SK-N-SH (cell line): Measurements from ENCODE around the gene SCAMP2. TPM values are rescaled to one million over a fixed set of nuclear protein-coding genes. Genes with fewer than 3 reads are reported as not detected.

Experiments used
- CTCF ChIA-PET: fragments of 300-600, 350-600 bp; formaldehyde crosslinking; extraction: SDS; loops from one replicate; lab custom pipeline; 2021; lab: Yijun Ruan, JAX
- POLR2A ChIA-PET: fragments of 350-600 bp; sonication (Branson Sonifier 250); formaldehyde crosslinking; extraction: SDS; loops from one replicate; lab custom pipeline; 2020; ENCODE audit warnings: antibody characterized with exemption, inconsistent platforms; lab: Yijun Ruan, JAX
- DNase-seq: peaks from one replicate; pipeline ENCODE4 v3.0.0; 2012
- H2AFZ ChIP-seq: fragments of 200-600 bp; sonication (generic); 2 replicates; pipeline ENCODE4 v1.8.1; 2016; ENCODE audit warnings: antibody characterized with exemption, mild to moderate bottlenecking, low read depth
- H3F3A ChIP-seq: fragments of 200-600 bp; sonication (generic); replicated peaks from 2 replicates; pipeline ENCODE3; 2016; ENCODE audit warnings: antibody characterized with exemption, mild to moderate bottlenecking; ENCODE audit not compliant: insufficient read depth
- H3K27ac ChIP-seq, 2 experiments: fragments of 200-500 bp in 1 of 2; fragments of 200-600 bp in 1 of 2; sonication (Bioruptor generic) in 1 of 2; sonication (generic), shearing (Covaris generic) in 1 of 2; 2 replicates each; pipeline versions ENCODE4 v1.5.1 to v1.6.1; 2014 to 2016; ENCODE audit warnings: low read depth in 2 of 2, inconsistent platforms in 1 of 2, low read length in 1 of 2, mild to moderate bottlenecking in 1 of 2, mixed read lengths in 1 of 2
- H3K27me3 ChIP-seq: fragments of 200-600 bp; sonication (generic), shearing (Covaris generic); 2 replicates; pipeline ENCODE4 v1.6.1; 2016; ENCODE audit warnings: mixed run types; ENCODE audit not compliant: insufficient read depth
- H3K36me3 ChIP-seq, 2 experiments: fragments of 200-500 bp in 1 of 2; fragments of 200-600 bp in 1 of 2; sonication (Bioruptor generic) in 1 of 2; sonication (generic) in 1 of 2; replicated peaks in 1 of 2; 2 replicates each; pipeline versions ENCODE3 to v1.5.1; 2014 to 2016; ENCODE audit warnings: low read length in 1 of 2, mild to moderate bottlenecking in 1 of 2; ENCODE audit not compliant: insufficient read depth in 2 of 2, control insufficient read depth in 1 of 2
- H3K4me1 ChIP-seq, 2 experiments: fragments of 200-500 bp in 1 of 2; fragments of 200-600 bp in 1 of 2; sonication (Bioruptor generic) in 1 of 2; sonication (generic), shearing (Covaris generic) in 1 of 2; 2 replicates each; pipeline versions ENCODE4 v1.5.1 to v1.6.1; 2014 to 2016; ENCODE audit warnings: low read depth in 1 of 2, low read length in 1 of 2, mixed run types in 1 of 2; ENCODE audit not compliant: insufficient read depth in 2 of 2, control insufficient read depth in 1 of 2
- H3K4me2 ChIP-seq: fragments of 200-600 bp; sonication (generic), shearing (Covaris generic); 2 replicates; pipeline ENCODE4 v1.6.1; 2017; ENCODE audit warnings: mixed run types
- H3K4me3 ChIP-seq, 2 experiments: fragments of 200-500 bp in 1 of 2; fragments of 200-600 bp in 1 of 2; sonication (Bioruptor generic) in 1 of 2; sonication (generic), shearing (Covaris generic) in 1 of 2; 2 replicates each; pipeline versions ENCODE4 v1.5.1 to v1.8.1; 2014 to 2016; ENCODE audit warnings: low read depth in 2 of 2, inconsistent platforms in 1 of 2, low read length in 1 of 2, mild to moderate bottlenecking in 1 of 2, mixed read lengths in 1 of 2, moderate library complexity in 1 of 2
- H3K79me2 ChIP-seq: fragments of 200-600 bp; sonication (generic); 2 replicates; pipeline ENCODE4 v1.8.1; 2017; ENCODE audit warnings: mild to moderate bottlenecking; ENCODE audit not compliant: insufficient read depth
- H3K9ac ChIP-seq: fragments of 200-600 bp; sonication (generic); 2 replicates; pipeline ENCODE4 v1.6.1; 2017; ENCODE audit warnings: mixed run types
- H3K9me2 ChIP-seq: fragments of 200-600 bp; sonication (generic); 2 replicates; pipeline ENCODE4 v1.6.1; 2017; ENCODE audit warnings: mixed run types
- H3K9me3 ChIP-seq: fragments of 200-600 bp; sonication (generic); 2 replicates; pipeline ENCODE4 v1.6.1; 2017; ENCODE audit warnings: mixed run types, mild to moderate bottlenecking, moderate library complexity
- H4K20me1 ChIP-seq: fragments of 200-600 bp; sonication (generic); 2 replicates; pipeline ENCODE4 v1.6.1; 2017; ENCODE audit warnings: mild to moderate bottlenecking, mixed run types; ENCODE audit not compliant: insufficient read depth
- ELF1 ChIP-seq: IDR thresholded peaks from 2 replicates; pipeline ENCODE4 v1.4.0; 2012
- EP300 ChIP-seq, 2 experiments: IDR thresholded peaks; 2 replicates each; pipeline versions ENCODE4 v1.4.0 to v1.6.1; 2012; ENCODE audit warnings: borderline replicate concordance in 1 of 2, low read depth in 1 of 2, low read length in 1 of 2
- FOXJ3 ChIP-seq: sonication (generic); formaldehyde crosslinking; IDR thresholded peaks from 2 replicates; pipeline ENCODE4 v1.5.1; 2020; ENCODE audit warnings: mild to moderate bottlenecking, missing genetic modification reagents
- FOXM1 ChIP-seq: IDR thresholded peaks from 2 replicates; pipeline ENCODE4 v1.4.0; 2012; ENCODE audit warnings: low read depth, mild to moderate bottlenecking
- JUND ChIP-seq: IDR thresholded peaks from 2 replicates; pipeline ENCODE4 v1.4.0; 2012
- MEF2A ChIP-seq: IDR thresholded peaks from 2 replicates; pipeline ENCODE4 v1.4.0; 2012; ENCODE audit warnings: low read depth, borderline replicate concordance
- NFIC ChIP-seq: IDR thresholded peaks from 2 replicates; pipeline ENCODE4 v1.4.0; 2012; ENCODE audit warnings: borderline replicate concordance
- RAD21 ChIP-seq: IDR thresholded peaks from 2 replicates; pipeline ENCODE4 v1.6.1; 2012; ENCODE audit warnings: mild to moderate bottlenecking, low read length
- RXRA ChIP-seq: IDR thresholded peaks from 2 replicates; pipeline ENCODE4 v1.4.0; 2012; ENCODE audit warnings: low read depth, mild to moderate bottlenecking, borderline replicate concordance
- SIN3A ChIP-seq: IDR thresholded peaks from 2 replicates; pipeline ENCODE4 v1.6.1; 2012; ENCODE audit warnings: low read depth, mild to moderate bottlenecking, low read length, moderate library complexity, borderline replicate concordance
- TCF12 ChIP-seq: IDR thresholded peaks from 2 replicates; pipeline ENCODE4 v1.4.0; 2012
- TEAD4 ChIP-seq: IDR thresholded peaks from 2 replicates; pipeline ENCODE4 v1.4.0; 2012; ENCODE audit warnings: mild to moderate bottlenecking, borderline replicate concordance; ENCODE audit not compliant: insufficient read depth
- WGBS: methylation state at CpG from one replicate; pipeline ENCODE4 v1.1.6; 2017; ENCODE audit warnings: low lambda C conversion rate; 5-methylcytosine and 5-hydroxymethylcytosine counted together
- polyA plus RNA-seq, 3 experiments: library from polyadenylated mRNA; depleted of rRNA; stranded (reverse); fragments of >200 nt; gene quantifications; 2 replicates each; pipeline ENCODE4 v1.2.3, GENCODE V29; 2012
- TF ChIP-seq, protein P1 (sequence below): fragments of 200-600 bp; sonication (generic); IDR thresholded peaks from 2 replicates; pipeline ENCODE4 v1.6.1; 2017; ENCODE audit warnings: antibody characterized with exemption, mild to moderate bottlenecking, moderate library complexity
- TF ChIP-seq, protein P2 (sequence below): IDR thresholded peaks from 2 replicates; pipeline ENCODE4; 2012
- TF ChIP-seq, protein P3 (sequence below): IDR thresholded peaks from 2 replicates; pipeline ENCODE4 v1.4.0; 2012; ENCODE audit warnings: low read depth, borderline replicate concordance
- TF ChIP-seq, protein P4 (sequence below): IDR thresholded peaks from 2 replicates; pipeline ENCODE4 v1.6.1; 2012; ENCODE audit warnings: mild to moderate bottlenecking, low read depth, low read length, moderate library complexity
- TF ChIP-seq, protein P5 (sequence below): fragments of 150-350 bp; IDR thresholded peaks from 2 replicates; pipeline ENCODE4 v1.6.1; 2016; ENCODE audit warnings: mild to moderate bottlenecking, low read depth, low read length
- TF ChIP-seq, protein P6 (sequence below): IDR thresholded peaks from 2 replicates; pipeline ENCODE4 v1.4.0; 2012; ENCODE audit warnings: low read depth

SCAMP2 gene
- polyA plus RNA-seq, 1 of the 3 experiments (the other 2 are of a cell fraction) = 88.1 TPM

DNA sequence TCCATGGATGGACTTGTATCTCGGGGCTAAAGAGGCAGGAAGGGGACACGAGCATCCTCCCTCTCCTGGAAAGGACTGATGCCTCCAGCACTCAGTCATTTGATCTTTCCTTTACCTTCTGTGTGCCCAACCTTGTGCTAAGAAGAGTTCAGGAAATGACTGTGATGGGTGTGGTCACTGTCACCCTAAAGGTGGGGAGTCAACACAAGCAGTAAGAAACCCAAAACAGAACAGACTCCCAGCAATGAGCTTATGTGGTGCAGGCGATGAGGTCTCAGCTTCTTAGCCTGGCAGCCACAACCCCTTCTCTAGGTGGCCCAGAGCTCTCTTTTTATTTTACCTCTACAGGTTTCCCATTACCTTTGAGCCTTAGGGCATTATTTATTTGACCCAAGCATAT, 20.5 kb upstream of the SCAMP2 start:
- DNase-seq = no peak
- ChIA-PET CTCF (interaction anchor here (0.6 to 2.4 kb wide), 2 partner anchors 8 to 102 kb away, joined by 3 to 20 read pairs; no protein-coding TSS in a partner anchor), POLR2A (interaction anchor here (1.0 to 1.2 kb wide), 3 partner anchors 13 to 44 kb away, joined by 3 to 6 read pairs (median 4); partner anchors contain the start of genes COX5A and FAM219B)
- Histone ChIP-seq H2AFZ (no peak overlapping the region), H3K9ac (no peak overlapping the region), H3K79me2 (peaks cover 4% of the 10 kb centered on the region; the same call in 1 of the 2 replicates), H3K9me2 (no peaks in the 10 kb centered on the region), H3K9me3 (no peaks in the 10 kb centered on the region), H3K27ac (no peak overlapping the region), H3K4me1 (peaks cover 0 to 16% of the 10 kb centered on the region in 2 experiments; a peak in 1 of 4 replicates), H4K20me1 (no peaks in the 10 kb centered on the region), H3F3A (no peaks in the 10 kb centered on the region), H3K4me2 (no peak overlapping the region), H3K36me3 (peaks cover 12 to 24% of the 10 kb centered on the region in 2 experiments), H3K27me3 (no peaks in the 10 kb centered on the region), H3K4me3 (no peak overlapping the region)
- TF ChIP-seq, protein P1, sequence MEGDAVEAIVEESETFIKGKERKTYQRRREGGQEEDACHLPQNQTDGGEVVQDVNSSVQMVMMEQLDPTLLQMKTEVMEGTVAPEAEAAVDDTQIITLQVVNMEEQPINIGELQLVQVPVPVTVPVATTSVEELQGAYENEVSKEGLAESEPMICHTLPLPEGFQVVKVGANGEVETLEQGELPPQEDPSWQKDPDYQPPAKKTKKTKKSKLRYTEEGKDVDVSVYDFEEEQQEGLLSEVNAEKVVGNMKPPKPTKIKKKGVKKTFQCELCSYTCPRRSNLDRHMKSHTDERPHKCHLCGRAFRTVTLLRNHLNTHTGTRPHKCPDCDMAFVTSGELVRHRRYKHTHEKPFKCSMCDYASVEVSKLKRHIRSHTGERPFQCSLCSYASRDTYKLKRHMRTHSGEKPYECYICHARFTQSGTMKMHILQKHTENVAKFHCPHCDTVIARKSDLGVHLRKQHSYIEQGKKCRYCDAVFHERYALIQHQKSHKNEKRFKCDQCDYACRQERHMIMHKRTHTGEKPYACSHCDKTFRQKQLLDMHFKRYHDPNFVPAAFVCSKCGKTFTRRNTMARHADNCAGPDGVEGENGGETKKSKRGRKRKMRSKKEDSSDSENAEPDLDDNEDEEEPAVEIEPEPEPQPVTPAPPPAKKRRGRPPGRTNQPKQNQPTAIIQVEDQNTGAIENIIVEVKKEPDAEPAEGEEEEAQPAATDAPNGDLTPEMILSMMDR = no peak
- TF ChIP-seq, protein P2, sequence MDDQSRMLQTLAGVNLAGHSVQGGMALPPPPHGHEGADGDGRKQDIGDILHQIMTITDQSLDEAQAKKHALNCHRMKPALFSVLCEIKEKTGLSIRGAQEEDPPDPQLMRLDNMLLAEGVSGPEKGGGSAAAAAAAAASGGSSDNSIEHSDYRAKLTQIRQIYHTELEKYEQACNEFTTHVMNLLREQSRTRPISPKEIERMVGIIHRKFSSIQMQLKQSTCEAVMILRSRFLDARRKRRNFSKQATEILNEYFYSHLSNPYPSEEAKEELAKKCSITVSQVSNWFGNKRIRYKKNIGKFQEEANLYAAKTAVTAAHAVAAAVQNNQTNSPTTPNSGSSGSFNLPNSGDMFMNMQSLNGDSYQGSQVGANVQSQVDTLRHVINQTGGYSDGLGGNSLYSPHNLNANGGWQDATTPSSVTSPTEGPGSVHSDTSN = no peak
- no peak for TF ChIP-seq SIN3A
- TF ChIP-seq RAD21 = no peak
- no peak for TF ChIP-seq FOXJ3
- TF ChIP-seq JUND = no peak
- no peak for TF ChIP-seq EP300 (IDR thresholded peaks at IDR 0.05; ENCODE audit: borderline replicate concordance in 1 of 2, low read depth in 1 of 2, low read length in 1 of 2)
- no peak for TF ChIP-seq TCF12
- TF ChIP-seq ELF1 = no peak
- TF ChIP-seq MEF2A = no peak
- no peak for TF ChIP-seq FOXM1
- WGBS = 79% methylated on average over 2 of the region's 3 CpGs

DNA sequence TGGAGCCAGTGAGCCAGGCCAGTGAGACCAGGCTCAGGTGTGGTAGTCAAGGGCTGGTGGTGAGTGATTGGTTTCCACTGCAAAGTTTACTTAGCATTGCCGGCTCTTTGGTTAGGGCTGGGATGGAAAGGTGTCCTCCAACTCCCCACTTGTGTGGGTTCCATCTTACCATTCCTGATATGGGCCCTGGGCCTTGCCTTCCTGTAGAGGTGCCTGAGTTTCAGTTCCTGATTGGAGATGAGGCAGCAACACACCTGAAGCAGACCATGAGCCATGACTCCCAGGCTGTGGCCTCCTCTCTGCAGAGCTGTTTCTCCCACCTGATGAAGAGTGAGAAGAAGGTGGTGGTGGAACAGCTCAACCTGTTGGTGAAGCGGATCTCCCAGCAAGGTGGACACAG, 19.8 kb upstream of the SCAMP2 start:
- Histone ChIP-seq H3K27me3 (no peaks in the 10 kb centered on the region), H3K36me3 (peaks cover 12 to 24% of the 10 kb centered on the region in 2 experiments), H3K4me3 (no peak overlapping the region), H3K79me2 (peaks cover 4% of the 10 kb centered on the region; the same call in 1 of the 2 replicates), H3K27ac (no peak overlapping the region), H3K9me3 (no peaks in the 10 kb centered on the region), H3K9ac (no peak overlapping the region), H3K4me2 (no peak overlapping the region), H3F3A (no peaks in the 10 kb centered on the region), H3K9me2 (no peaks in the 10 kb centered on the region), H2AFZ (no peak overlapping the region), H4K20me1 (no peaks in the 10 kb centered on the region), H3K4me1 (peaks cover 0 to 16% of the 10 kb centered on the region in 2 experiments; a peak in 1 of 4 replicates)
- POLR2A ChIA-PET = interaction anchor here (1.0 to 1.2 kb wide), 2 partner anchors 13 to 45 kb away, joined by 3 to 4 read pairs; partner anchors contain the start of genes COX5A and FAM219B
- no CpG with 5 or more reads among the region's 2 CpGs for WGBS
- CTCF ChIA-PET = interaction anchor here (0.6 to 2.4 kb wide), 2 partner anchors 9 to 101 kb away, joined by 3 to 20 read pairs; no protein-coding TSS in a partner anchor
- DNase-seq = no peak
- TF ChIP-seq RXRA (no peak), RAD21 (no peak), TEAD4 (no peak), MEF2A (no peak), NFIC (no peak), TCF12 (no peak)
- TF ChIP-seq, protein P3, sequence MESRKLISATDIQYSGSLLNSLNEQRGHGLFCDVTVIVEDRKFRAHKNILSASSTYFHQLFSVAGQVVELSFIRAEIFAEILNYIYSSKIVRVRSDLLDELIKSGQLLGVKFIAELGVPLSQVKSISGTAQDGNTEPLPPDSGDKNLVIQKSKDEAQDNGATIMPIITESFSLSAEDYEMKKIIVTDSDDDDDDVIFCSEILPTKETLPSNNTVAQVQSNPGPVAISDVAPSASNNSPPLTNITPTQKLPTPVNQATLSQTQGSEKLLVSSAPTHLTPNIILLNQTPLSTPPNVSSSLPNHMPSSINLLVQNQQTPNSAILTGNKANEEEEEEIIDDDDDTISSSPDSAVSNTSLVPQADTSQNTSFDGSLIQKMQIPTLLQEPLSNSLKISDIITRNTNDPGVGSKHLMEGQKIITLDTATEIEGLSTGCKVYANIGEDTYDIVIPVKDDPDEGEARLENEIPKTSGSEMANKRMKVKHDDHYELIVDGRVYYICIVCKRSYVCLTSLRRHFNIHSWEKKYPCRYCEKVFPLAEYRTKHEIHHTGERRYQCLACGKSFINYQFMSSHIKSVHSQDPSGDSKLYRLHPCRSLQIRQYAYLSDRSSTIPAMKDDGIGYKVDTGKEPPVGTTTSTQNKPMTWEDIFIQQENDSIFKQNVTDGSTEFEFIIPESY = no peak
- TF ChIP-seq, protein P4, sequence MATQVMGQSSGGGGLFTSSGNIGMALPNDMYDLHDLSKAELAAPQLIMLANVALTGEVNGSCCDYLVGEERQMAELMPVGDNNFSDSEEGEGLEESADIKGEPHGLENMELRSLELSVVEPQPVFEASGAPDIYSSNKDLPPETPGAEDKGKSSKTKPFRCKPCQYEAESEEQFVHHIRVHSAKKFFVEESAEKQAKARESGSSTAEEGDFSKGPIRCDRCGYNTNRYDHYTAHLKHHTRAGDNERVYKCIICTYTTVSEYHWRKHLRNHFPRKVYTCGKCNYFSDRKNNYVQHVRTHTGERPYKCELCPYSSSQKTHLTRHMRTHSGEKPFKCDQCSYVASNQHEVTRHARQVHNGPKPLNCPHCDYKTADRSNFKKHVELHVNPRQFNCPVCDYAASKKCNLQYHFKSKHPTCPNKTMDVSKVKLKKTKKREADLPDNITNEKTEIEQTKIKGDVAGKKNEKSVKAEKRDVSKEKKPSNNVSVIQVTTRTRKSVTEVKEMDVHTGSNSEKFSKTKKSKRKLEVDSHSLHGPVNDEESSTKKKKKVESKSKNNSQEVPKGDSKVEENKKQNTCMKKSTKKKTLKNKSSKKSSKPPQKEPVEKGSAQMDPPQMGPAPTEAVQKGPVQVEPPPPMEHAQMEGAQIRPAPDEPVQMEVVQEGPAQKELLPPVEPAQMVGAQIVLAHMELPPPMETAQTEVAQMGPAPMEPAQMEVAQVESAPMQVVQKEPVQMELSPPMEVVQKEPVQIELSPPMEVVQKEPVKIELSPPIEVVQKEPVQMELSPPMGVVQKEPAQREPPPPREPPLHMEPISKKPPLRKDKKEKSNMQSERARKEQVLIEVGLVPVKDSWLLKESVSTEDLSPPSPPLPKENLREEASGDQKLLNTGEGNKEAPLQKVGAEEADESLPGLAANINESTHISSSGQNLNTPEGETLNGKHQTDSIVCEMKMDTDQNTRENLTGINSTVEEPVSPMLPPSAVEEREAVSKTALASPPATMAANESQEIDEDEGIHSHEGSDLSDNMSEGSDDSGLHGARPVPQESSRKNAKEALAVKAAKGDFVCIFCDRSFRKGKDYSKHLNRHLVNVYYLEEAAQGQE = no peak
- TF ChIP-seq, protein P5, sequence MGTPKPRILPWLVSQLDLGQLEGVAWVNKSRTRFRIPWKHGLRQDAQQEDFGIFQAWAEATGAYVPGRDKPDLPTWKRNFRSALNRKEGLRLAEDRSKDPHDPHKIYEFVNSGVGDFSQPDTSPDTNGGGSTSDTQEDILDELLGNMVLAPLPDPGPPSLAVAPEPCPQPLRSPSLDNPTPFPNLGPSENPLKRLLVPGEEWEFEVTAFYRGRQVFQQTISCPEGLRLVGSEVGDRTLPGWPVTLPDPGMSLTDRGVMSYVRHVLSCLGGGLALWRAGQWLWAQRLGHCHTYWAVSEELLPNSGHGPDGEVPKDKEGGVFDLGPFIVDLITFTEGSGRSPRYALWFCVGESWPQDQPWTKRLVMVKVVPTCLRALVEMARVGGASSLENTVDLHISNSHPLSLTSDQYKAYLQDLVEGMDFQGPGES = no peak
- TF ChIP-seq, protein P6, sequence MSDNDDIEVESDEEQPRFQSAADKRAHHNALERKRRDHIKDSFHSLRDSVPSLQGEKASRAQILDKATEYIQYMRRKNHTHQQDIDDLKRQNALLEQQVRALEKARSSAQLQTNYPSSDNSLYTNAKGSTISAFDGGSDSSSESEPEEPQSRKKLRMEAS = no peak
